Panc1 (cell line): ENCODE data around the gene TTYH2. TPM values are rescaled to one million over a fixed set of nuclear protein-coding genes. Genes with fewer than 3 reads are reported as not detected.

ENCODE experiments used
- ATAC-seq: fragments of 200-7000 bp; cut with Tn5 transposase; 2 replicates; pipeline ENCODE4 v1.9.1; 2020; ENCODE audit warnings: mild to moderate bottlenecking, moderate library complexity
- BruUV-seq: library from RNA; stranded (reverse); fragments of 400-500 nt; replicated peaks from 2 replicates; lab custom pipeline; 2021; lab: Mats Ljungman, UMichigan
- CTCF ChIA-PET: fragments of 300-600 bp; sonication (Branson Sonifier 250); formaldehyde crosslinking; loops from one replicate; lab custom pipeline; 2022; ENCODE audit warnings: antibody characterized with exemption; lab: Charles Lee
- POLR2A ChIA-PET: fragments of 300-600 bp; sonication (Branson Sonifier 250); formaldehyde crosslinking; loops from one replicate; lab custom pipeline; 2022; ENCODE audit warnings: antibody characterized with exemption; lab: Charles Lee
- DNase-seq: peaks from one replicate; pipeline ENCODE4 v3.0.0-alpha.2; 2010; ENCODE audit warnings: low read depth, low spot score
- H3K27ac ChIP-seq: 2 replicates; pipeline ENCODE4 v1.5.1; 2011; ENCODE audit warnings: mild to moderate bottlenecking, low read length, inconsistent platforms
- H3K27me3 ChIP-seq: fragments of 200-500 bp; sonication (Bioruptor generic); 2 replicates; pipeline ENCODE4 v1.6.0; 2014; ENCODE audit warnings: low read length, inconsistent platforms; ENCODE audit not compliant: control insufficient read depth, insufficient read depth
- H3K36me3 ChIP-seq: fragments of 200-500 bp; sonication (Bioruptor generic); 2 replicates; pipeline ENCODE4 v1.5.1; 2014; ENCODE audit warnings: inconsistent platforms, mild to moderate bottlenecking, low read length, moderate library complexity; ENCODE audit not compliant: control insufficient read depth, insufficient read depth
- H3K4me1 ChIP-seq: 2 replicates; pipeline ENCODE4 v1.5.1; 2011; ENCODE audit warnings: inconsistent platforms, mild to moderate bottlenecking, low read length, moderate library complexity; ENCODE audit not compliant: control insufficient read depth, insufficient read depth
- H3K4me3 ChIP-seq, 2 experiments: 2 replicates each; pipeline ENCODE4 v1.5.1; 2011 to 2012; ENCODE audit warnings: low read depth in 2 of 2, low read length in 2 of 2, mild to moderate bottlenecking in 2 of 2, inconsistent platforms in 1 of 2, moderate library complexity in 1 of 2
- H3K9me3 ChIP-seq: fragments of 200-500 bp; sonication (Bioruptor generic); 2 replicates; pipeline ENCODE4 v1.5.1; 2014; ENCODE audit warnings: low read depth, mild to moderate bottlenecking, inconsistent platforms, low read length, moderate library complexity; ENCODE audit not compliant: control insufficient read depth, insufficient read depth
- CTCF ChIP-seq: fragments of 450-650 bp; IDR thresholded peaks from 2 replicates; pipeline ENCODE4 v1.5.1; 2017; ENCODE audit warnings: mild to moderate bottlenecking
- POLR2AphosphoS5 ChIP-seq: IDR thresholded peaks from 2 replicates; pipeline ENCODE4 v1.6.1; 2012; ENCODE audit warnings: mild to moderate bottlenecking, low read depth, low read length, moderate library complexity
- REST ChIP-seq, 2 experiments: IDR thresholded peaks; 2 replicates each; pipeline ENCODE4 v1.6.1; 2011 to 2012; ENCODE audit warnings: low read depth in 2 of 2, control low read depth in 1 of 2, low read length in 1 of 2, mild to moderate bottlenecking in 1 of 2, moderate library complexity in 1 of 2; ENCODE audit not compliant: insufficient read depth in 1 of 2
- SIN3A ChIP-seq: IDR thresholded peaks from 2 replicates; pipeline ENCODE4 v1.6.1; 2012; ENCODE audit warnings: low read depth, mild to moderate bottlenecking, low read length, moderate library complexity, borderline replicate concordance; ENCODE audit not compliant: insufficient read depth
- TCF7L2 ChIP-seq: IDR thresholded peaks from 2 replicates; pipeline ENCODE4 v1.6.1; 2011; ENCODE audit warnings: mild to moderate bottlenecking, low read depth, low read length, inconsistent platforms
- in situ Hi-C: cut with HindIII; loops from 2 replicates; pipeline ENCODE4 v1.10.0; 2016; ENCODE audit warnings: low sequenced_read_pairs, low pct_unique_long_range_greater_than_20kb
- intact Hi-C: fragments of 100-400 bp; cut with micrococcal nuclease; formaldehyde crosslinking; loops from one replicate; pipeline ENCODE4 v1.10.0; 2022; ENCODE audit not compliant: unreplicated experiment
- total RNA-seq: library from RNA; stranded (reverse); gene quantifications from one replicate; pipeline ENCODE4 v1.2.1, GENCODE V29; 2021; ENCODE audit not compliant: unreplicated experiment

Gene TTYH2
- total RNA-seq, 1 experiment from 2014 or later: 8.3 TPM

GRCh38 chr17:74205274-74205673 is 8.1 kb upstream of the TTYH2 start:
- ChIA-PET POLR2A (interaction anchor here (0.5 to 0.9 kb wide), 2 partner anchors 15 to 909 kb away, joined by 9 to 10 read pairs; no protein-coding TSS in a partner anchor), CTCF (no interaction called here)
- peaks cover 29% of the 10 kb centered on the region for H3K36me3 ChIP-seq
- H3K4me1 ChIP-seq: peaks cover 42% of the 10 kb centered on the region
- no TSS peak for BruUV-seq
- H3K4me3 ChIP-seq: peak overlapping the region; percentile 93 to 95
- DNase-seq (no peak), ATAC-seq (no peak)
- no peaks in the 10 kb centered on the region for H3K9me3 ChIP-seq
- intact Hi-C loops: no loop called here
- TF ChIP-seq CTCF (no peak), POLR2AphosphoS5 (no peak), REST (IDR thresholded peaks at IDR 0.05; ENCODE audit: insufficient read depth in 1 of 2, low read depth in 2 of 2, low read length in 1 of 2) (no peak), TCF7L2 (no peak), SIN3A (no peak)
- peak overlapping the region; percentile 93 for H3K27ac ChIP-seq
- in situ Hi-C loops: no loop called here
- H3K27me3 ChIP-seq: peaks cover 5% of the 10 kb centered on the region; the same call in 1 of the 2 replicates

- ChIA-PET CTCF (no interaction called here), POLR2A (no interaction called here)
These were observed 7.0 kb upstream of the TTYH2 start for GRCh38 chr17:74206332-74206818.

More at GRCh38 chr17:74206332-74206818, 7.0 kb upstream of the TTYH2 start:
- ATAC-seq: no peak
- Histone ChIP-seq H3K4me3 (no peak overlapping the region), H3K36me3 (peaks cover 29% of the 10 kb centered on the region), H3K27ac (no peak overlapping the region), H3K4me1 (peaks cover 52% of the 10 kb centered on the region), H3K9me3 (no peaks in the 10 kb centered on the region), H3K27me3 (peaks cover 5% of the 10 kb centered on the region; the same call in 1 of the 2 replicates)
- in situ Hi-C loops (no loop called here), intact Hi-C loops (no loop called here)
- BruUV-seq: no TSS peak
- no peak for DNase-seq
- TF ChIP-seq TCF7L2 (no peak), SIN3A (no peak), POLR2AphosphoS5 (peak; percentile 50; the same call in 1 of the 2 replicates), REST (IDR thresholded peaks at IDR 0.05; ENCODE audit: insufficient read depth in 1 of 2, low read depth in 2 of 2, low read length in 1 of 2) (no peak), CTCF (no peak)
